ENCODE results near the gene MAD1L1.
"Not testable (repeated sequence)": the region's sequence is repeated elsewhere in the genome, so short reads cannot be mapped to it uniquely, and the experiment has no call there.

The MAD1L1 gene

GRCh38 chr7:1824882-1825646 is 407.7 kb downstream of the MAD1L1 start:
- DNase-seq (ENCODE audit: low read depth, low spot score): not testable (repeated sequence)

GRCh38 chr7:1824151-1824881 is 408.4 kb downstream of the MAD1L1 start:
- DNase-seq (ENCODE audit: low read depth, low spot score): not testable (repeated sequence)

- no peak for DNase-seq (ENCODE audit: low read depth, low spot score)
Measured at GRCh38 chr7:1823376-1824150, 409.2 kb downstream of the MAD1L1 start.

GRCh38 chr7:1819259-1819841 is 413.4 kb downstream of the MAD1L1 start:
- DNase-seq (ENCODE audit: low read depth, low spot score): no peak

GRCh38 chr7:1818575-1819258 is 414.0 kb downstream of the MAD1L1 start:
- DNase-seq (ENCODE audit: low read depth, low spot score): no peak

- DNase-seq (ENCODE audit: low read depth, low spot score): no peak
Measured at GRCh38 chr7:1817061-1817712, 415.6 kb downstream of the MAD1L1 start.

- not testable (repeated sequence) for DNase-seq (ENCODE audit: low read depth, low spot score)
Measured at GRCh38 chr7:1816451-1816850, 416.3 kb downstream of the MAD1L1 start.

GRCh38 chr7:1815551-1816281 is 417.0 kb downstream of the MAD1L1 start:
- not testable (repeated sequence) for DNase-seq (ENCODE audit: low read depth, low spot score)

- DNase-seq (ENCODE audit: low read depth, low spot score): no peak
Measured at GRCh38 chr7:1815051-1815481, 417.7 kb downstream of the MAD1L1 start.

GRCh38 chr7:1814089-1814811 is 418.5 kb downstream of the MAD1L1 start:
- DNase-seq (ENCODE audit: low read depth, low spot score): no peak

- no peak for DNase-seq (ENCODE audit: low read depth, low spot score)
Measured at GRCh38 chr7:1813394-1814088, 419.2 kb downstream of the MAD1L1 start.

- DNase-seq (ENCODE audit: low read depth, low spot score): no peak
Measured at GRCh38 chr7:1812509-1813393, 420.0 kb downstream of the MAD1L1 start.

GRCh38 chr7:1811850-1812508 is 420.8 kb downstream of the MAD1L1 start:
- no peak for DNase-seq (ENCODE audit: low read depth, low spot score)

- DNase-seq (ENCODE audit: low read depth, low spot score): no peak
Measured at GRCh38 chr7:1810961-1811849, 421.5 kb downstream of the MAD1L1 start.

- DNase-seq (ENCODE audit: low read depth, low spot score): no peak
Measured at GRCh38 chr7:1810521-1810920, 422.2 kb downstream of the MAD1L1 start.

- DNase-seq (ENCODE audit: low read depth, low spot score): no peak
Measured at GRCh38 chr7:1809601-1810258, 423.0 kb downstream of the MAD1L1 start.
